Stimulated activated CD4-positive, alpha-beta T cell treated with anti-CD3 and anti-CD28 coated beads, Interleukin-15, amount 100 ng/mL, for 24 hours (primary cell): ENCODE data around the gene CADM1.

Source experiments
- DNase-seq: peaks from one replicate; pipeline ENCODE4 v3.0.0-alpha.2; 2020

Gene CADM1

DNA sequence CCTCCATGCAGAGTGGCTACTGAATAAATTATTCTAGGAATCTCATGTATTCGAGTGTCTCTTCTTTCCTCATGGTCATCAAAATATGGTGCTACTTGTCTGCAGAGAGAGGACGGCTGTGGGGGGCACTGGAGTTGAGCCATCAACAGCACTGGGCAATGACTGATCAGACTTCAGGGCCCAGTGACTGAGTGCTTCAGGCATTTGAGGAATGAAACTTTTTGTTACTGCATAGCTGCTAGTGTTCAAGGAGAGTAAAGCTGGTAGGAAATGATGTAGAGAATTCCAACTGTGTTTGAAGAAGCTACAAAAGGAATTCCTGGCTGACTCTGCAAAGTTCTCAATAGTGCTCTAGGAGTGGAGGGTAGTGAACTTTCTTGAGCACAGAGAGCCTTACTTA lies 277.7 kb downstream of the CADM1 start:
- no peak for DNase-seq

GRCh38 chr11:115224551-115224950 lies 279.7 kb downstream of the CADM1 start:
- DNase-seq, result no peak

DNA sequence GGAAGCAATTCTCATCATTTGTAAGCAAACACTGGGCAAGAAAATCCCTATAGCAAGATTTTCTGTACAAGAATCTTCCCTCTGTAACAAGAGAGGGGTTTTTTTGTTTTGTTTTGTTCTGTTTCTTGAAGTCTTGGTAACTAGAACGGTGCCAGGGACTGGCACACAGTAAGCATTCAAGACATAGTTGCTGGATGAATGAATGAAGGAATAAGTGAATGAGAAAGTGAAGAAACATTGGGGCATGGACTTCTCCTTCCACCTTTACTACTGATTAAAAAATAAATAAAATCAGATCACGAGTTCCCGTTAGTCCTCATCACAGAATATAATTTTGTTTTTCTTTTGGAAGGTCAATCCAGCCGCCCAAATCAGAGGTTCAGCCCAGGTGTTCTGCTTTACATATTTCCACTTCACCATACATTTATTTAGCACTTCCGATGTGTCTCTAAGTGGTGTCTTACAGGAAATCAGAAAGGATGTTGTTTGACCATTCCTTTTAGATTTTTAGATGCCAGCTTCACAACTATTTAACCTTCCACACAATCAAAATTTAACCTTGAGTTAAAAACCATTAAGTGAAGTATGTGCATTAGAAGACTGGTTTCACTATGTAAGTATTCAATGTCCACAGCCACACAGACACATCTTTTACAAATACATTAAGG lies 281.2 kb downstream of the CADM1 start:
- DNase-seq, result no peak

DNA sequence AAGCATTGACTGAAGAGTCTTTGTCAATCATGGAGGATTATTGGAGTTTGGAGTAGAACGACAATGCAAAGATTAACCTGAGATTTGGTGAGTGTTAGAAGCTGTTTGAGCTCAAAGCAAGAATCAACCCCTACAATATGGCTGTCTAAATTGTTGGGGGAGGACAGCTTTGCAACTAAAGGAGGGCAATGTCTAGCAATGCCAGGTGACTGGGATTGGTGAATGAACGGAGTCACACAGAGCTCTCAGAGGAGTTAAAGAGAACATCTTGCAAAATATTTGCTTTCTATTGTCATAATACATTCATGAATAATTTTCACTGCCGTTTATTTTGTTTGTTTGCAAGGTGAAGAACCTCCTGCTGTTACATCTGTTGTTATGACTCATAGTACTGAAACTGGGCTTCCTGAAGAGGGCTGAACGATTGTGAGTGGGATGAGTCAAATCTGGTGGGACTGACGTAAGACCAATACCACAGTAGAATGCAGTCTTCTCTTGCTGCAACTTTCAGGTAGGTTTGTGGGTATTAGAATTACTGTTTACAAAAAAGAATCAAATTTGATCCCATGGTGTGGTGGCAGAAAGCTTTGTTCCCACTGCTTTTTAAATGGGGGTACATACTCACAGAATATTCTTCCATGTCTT lies 281.9 kb downstream of the CADM1 start:
- DNase-seq, result peak; percentile 21

GRCh38 chr11:115221461-115222069 lies 282.6 kb downstream of the CADM1 start:
- DNase-seq, result no peak

GRCh38 chr11:115220911-115221310 lies 283.3 kb downstream of the CADM1 start:
- no peak for DNase-seq

- no peak for DNase-seq
Observed at GRCh38 chr11:115220423-115220822, 283.8 kb downstream of the CADM1 start.

GRCh38 chr11:115219376-115219775 lies 284.8 kb downstream of the CADM1 start:
- no peak for DNase-seq

DNA sequence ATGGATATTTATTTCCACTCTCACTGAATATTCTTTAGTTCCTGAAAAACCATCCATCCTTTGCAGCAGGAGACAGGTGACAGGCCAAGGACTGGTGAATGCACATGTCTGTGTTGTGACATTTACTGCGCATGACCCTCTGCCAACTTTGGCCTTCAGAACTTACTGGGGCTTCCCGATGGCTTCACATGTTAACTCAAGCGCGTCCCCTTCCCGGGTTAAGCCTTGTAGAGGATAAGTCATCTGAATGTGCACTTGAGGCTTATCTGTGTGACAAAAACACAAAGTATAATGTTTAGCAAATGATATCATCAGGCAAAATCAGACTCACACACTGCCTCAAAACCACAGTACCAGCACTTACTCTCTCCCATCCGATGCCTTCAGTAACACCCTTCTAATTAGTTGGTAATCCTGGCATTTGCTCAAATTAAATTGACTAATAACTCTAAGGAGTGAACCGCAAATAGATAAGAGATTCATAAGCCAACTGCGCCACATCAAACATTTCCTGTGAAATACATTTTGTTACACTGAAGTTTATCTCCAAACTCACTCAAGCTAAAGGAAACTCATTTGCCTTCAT lies 286.4 kb downstream of the CADM1 start:
- DNase-seq, result no peak

DNA sequence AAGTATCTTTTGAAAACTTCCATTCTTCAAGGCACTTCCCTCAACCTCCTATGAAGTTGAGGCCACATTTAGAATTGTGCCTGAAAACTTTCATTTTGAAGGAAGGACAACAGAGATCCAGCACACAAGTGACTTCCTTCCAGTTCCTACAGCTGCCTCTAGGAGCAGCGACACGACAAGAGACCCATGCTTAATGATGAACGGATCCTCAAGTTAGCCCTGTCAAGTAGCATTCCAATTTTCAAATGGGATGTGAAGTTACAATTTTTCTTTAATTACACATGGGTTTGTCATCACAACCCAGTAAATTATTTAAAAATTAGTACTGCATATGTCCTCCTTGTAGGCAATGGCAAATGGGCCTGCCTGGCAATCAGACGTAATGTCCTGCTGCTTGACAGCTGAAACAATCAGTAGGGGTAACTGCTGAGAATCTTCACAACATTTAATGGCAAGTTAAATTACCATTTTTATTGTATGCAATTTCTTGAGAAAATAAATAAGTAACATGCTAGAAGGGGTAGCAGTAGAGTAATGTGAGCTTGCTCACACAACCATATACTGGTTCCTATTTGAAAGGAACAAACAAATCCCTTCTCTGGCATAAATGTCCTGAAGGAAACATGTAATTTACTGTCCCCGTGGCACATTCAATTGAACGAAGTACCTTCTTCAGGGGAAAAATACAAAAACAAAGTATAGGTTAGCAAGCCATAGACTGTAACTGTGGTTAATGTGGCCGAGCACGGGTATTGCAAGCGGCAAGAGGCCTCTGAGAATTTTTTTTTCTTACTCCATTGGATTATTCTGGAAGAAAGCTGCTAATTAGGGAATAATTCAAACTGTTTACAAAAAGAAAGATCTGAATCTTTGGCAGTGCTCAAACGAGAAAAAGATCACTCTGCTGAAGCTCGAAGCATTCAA lies 288.3 kb downstream of the CADM1 start:
- no peak for DNase-seq

GRCh38 chr11:115214644-115215234 lies 289.5 kb downstream of the CADM1 start:
- no peak for DNase-seq

DNA sequence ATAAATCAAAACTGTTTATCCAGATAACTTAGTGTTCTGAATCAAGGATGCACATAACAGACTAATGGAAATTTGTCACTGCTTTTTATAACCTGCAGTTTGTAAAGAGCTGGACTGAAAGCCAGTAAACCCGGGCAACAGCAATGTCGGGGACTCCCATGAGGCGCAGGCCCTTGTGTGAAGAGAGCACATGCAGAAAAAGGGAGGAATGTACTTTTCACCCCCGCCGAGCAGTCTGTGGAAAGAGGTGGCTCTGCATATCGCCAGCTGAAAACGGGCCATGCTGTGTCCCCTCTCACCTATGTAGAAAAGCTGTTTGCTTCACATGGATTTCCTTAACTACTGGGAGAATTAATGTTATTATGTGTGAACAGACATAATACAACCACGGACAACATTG lies 291.2 kb downstream of the CADM1 start:
- no peak for DNase-seq

DNA sequence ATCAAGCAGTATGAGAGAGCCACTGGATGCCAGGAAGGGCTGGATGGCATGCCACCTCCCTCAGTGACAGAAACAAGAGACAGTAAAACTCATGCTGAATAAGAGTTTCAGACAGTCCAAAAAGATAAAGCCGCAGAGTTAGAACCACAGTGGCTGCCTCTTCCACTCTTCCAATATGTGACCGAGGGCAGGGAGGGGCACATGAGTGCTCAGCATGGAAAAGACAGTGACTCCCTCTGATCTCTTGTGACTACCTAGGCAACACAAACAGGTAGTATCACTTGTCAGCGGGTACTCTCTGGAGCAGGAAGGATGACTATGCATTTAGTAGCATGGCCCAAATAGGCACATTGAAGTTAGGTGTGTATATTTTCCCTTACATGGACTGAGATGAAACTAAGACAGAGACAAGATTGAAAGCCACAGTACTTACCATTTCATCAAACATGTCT lies 295.4 kb downstream of the CADM1 start:
- DNase-seq, result no peak

DNA sequence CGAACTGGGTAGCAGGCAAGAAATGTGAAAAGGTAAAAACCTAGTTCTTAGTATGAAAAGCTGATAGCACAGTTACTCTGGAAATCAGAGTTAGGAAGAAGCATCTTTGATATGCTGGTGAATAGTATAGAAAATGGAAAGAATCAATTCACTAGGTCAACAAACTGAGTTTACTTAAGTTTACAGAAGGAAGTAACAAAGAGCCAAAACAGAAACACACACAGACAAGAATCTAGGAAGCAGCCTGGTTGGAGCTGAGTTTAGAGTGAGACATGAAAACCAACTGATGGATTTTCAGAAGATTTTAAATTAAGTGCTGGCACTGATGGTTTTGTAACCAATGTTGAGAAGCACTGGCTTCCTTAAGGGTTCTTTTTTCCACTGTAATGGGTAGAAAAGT lies 296.3 kb downstream of the CADM1 start:
- DNase-seq, result no peak

DNA sequence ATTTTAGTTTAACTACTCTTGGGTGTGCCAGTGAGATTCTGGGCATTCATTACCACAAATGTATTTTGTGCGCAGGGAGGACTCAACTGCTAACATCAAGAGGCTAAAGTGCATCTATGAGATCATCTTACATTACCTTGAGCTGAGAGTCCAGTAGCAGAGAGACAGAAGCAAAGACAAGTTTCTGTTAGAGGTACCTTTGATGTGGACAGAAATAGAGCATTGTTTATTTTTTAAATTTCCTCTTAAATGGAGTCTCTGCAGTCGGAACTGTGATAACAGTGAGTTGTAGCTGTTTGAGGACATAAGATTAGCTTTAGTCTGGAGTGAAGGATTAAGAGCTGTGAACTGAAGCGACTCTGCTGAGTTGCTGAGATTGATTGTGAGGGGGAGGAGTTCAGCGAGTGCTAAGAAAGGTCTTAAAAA lies 297.0 kb downstream of the CADM1 start:
- DNase-seq, result no peak

- DNase-seq, result no peak
Observed at GRCh38 chr11:115206365-115207022, 297.7 kb downstream of the CADM1 start.

- DNase-seq, result no peak
Observed at GRCh38 chr11:115202900-115203552, 301.2 kb downstream of the CADM1 start.

DNA sequence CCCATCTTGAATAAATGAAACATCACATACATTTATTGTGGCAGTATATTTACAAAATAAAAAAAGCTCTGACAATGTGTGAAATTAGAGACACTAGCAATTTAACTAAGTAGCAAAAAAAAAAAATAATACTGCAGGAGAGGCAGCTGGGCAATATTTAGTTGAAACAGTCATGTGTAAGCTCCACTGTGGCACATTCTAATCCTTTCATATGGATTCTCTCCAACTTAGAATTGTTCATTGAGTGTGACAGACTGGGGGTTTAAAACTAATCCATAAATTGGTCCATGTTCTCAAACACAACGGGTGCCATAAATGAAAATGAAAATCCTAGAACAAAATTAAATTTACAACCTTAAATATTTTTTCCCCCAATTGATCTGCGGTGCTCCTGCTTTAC lies 302.1 kb downstream of the CADM1 start:
- DNase-seq, result no peak

DNA sequence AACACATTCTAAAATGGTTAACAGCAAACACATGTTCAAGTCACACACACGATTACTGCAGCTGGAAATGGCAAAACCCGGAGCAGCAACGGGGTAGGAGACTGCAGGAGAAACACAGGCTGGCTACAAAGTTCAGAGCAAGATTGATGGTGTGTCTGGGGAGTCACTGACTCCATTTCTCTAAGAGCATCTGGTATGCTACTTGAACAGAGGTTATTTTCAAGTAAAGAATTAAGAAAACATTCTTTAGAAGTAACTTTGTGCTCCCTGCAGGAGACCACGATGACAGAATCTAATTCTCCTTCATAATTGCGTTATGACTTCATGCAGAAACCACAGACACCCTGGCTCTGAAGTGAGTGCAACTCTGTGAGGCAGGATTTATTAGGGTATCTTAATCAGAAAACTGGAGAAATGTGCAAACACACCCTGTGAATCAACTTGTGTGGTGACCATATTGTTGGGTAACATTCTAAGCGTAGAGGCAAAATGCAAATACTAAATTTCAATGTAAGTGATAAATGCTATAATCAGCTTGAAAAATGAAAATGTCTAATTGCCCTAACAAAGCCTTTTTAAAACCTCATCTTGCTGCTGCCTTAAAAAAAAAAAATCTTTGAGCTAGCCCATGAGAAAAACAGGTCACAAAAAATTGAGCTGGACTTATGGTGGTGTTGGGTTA lies 303.0 kb downstream of the CADM1 start:
- no peak for DNase-seq

DNA sequence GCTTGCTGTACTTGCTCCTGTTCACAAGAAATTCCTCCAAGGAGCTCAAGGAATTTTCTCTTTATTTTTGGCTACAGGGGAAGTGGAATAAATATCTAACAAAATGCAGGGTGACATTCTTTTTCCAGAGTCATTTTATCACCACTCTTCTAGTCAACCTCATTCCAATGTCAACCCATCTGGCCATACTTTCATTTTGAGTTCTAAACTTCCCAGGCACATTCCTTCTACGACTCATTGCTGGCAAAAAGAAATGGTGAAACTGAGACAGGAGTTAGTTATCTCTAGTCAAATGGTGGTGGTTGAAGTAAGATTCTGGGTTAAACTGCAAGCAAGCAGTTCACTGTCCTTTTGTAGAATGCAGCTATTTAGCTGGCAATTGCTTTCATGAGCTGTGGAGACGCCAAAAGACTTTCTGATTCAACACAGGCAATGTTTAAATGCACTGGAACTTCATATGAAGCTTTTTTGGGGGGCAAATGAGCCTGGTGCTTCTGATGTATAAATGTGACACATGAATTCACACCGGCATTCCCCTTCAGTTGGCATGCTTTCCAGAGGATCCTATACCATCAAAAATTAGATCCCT lies 304.6 kb downstream of the CADM1 start:
- no peak for DNase-seq
